NCI-H82 treated with DMSO at 0.1 percent for 48 hours (cell line): Measurements from ENCODE around the gene NOP9.
"Not testable (repeated sequence)": the region's sequence is repeated elsewhere in the genome, so short reads cannot be mapped to it uniquely, and the experiment has no call there.

Source experiments
- DNase-seq: peaks from one replicate; lab custom pipeline; 2025; ENCODE audit not compliant: unreplicated experiment; lab: John Stamatoyannopoulos, UW

The NOP9 gene

GRCh38 chr14:24323341-24323740, 23.7 kb downstream of the NOP9 start:
- no peak for DNase-seq

GRCh38 chr14:24324024-24324423, 24.4 kb downstream of the NOP9 start:
- no peak for DNase-seq

GRCh38 chr14:24325041-24325530, 25.4 kb downstream of the NOP9 start:
- no peak for DNase-seq

- DNase-seq, result no peak
Measured at GRCh38 chr14:24325963-24326362, 26.3 kb downstream of the NOP9 start.

- no peak for DNase-seq
Measured at GRCh38 chr14:24327303-24327702, 27.7 kb downstream of the NOP9 start.

- not testable (repeated sequence) for DNase-seq
Measured at GRCh38 chr14:24327914-24328313, 28.3 kb downstream of the NOP9 start.

GRCh38 chr14:24329073-24329663, 29.5 kb downstream of the NOP9 start:
- DNase-seq, result no peak

- no peak for DNase-seq
Measured at GRCh38 chr14:24329736-24330135, 30.1 kb downstream of the NOP9 start.

GRCh38 chr14:24330973-24331674, 31.5 kb downstream of the NOP9 start:
- no peak for DNase-seq

GRCh38 chr14:24331731-24332267, 32.1 kb downstream of the NOP9 start:
- DNase-seq, result no peak

GRCh38 chr14:24332268-24332993, 32.8 kb downstream of the NOP9 start:
- DNase-seq, result no peak

- no peak for DNase-seq
Measured at GRCh38 chr14:24334431-24335291, 35.0 kb downstream of the NOP9 start, which contains the start of gene ADCY4. Gene ADCY4, minus strand, starts transcription at chr14:24335071. Its CDS starts 419 bp downstream, at chr14:24334652.

GRCh38 chr14:24335461-24336171, 36.0 kb downstream of the NOP9 start:
- no peak for DNase-seq

GRCh38 chr14:24337144-24337823, 37.6 kb downstream of the NOP9 start:
- DNase-seq, result no peak

- no peak for DNase-seq
Measured at GRCh38 chr14:24337824-24338175, 38.1 kb downstream of the NOP9 start.

- DNase-seq, result no peak
Measured at GRCh38 chr14:24338843-24339242, 39.2 kb downstream of the NOP9 start.

- DNase-seq, result no peak
Measured at GRCh38 chr14:24339284-24340151, 39.9 kb downstream of the NOP9 start, which contains the start of gene RIPK3. Gene RIPK3, minus strand, starts transcription at chr14:24339991. Its CDS starts 165 bp downstream, at chr14:24339826.

GRCh38 chr14:24340606-24341005, 41.0 kb downstream of the NOP9 start:
- DNase-seq, result no peak

GRCh38 chr14:24342889-24343288, 43.2 kb downstream of the NOP9 start:
- no peak for DNase-seq
